ENCODE data around the gene NCOA7.
"Not testable (repeated sequence)": the region's sequence is repeated elsewhere in the genome, so short reads cannot be mapped to it uniquely, and the experiment has no call there.

NCOA7 gene

DNA sequence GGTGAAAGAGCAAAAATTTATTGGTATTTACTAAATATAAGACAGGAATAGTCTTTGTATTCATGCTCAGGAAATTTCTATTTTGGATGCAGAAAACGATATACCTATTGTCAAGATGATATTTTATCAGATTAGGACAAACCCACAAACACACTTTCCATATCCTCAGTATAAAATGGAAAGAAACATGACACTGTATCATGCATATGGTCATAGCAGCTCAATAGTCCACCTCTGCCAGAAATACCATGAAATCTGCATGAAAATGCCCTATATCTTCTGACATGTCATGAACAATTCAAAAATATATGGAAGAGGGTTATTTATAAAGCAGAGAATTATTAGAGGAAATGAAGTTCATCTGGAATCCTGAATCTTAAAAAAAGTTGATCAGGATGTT lies 154.1 kb downstream of the NCOA7 start:
- ATAC-seq (no peak), DNase-seq (no peak)
- no peak overlapping the region for H3K27ac Mint-ChIP-seq
- peaks cover 13% of the 10 kb centered on the region for H3K4me1 Mint-ChIP-seq
- H3K36me3 Mint-ChIP-seq (ENCODE audit: low read depth): no peaks in the 10 kb centered on the region
- H3K4me3 Mint-ChIP-seq: no peak overlapping the region
- H3K9me3 Mint-ChIP-seq: no peaks in the 10 kb centered on the region
- peaks cover 11% of the 10 kb centered on the region for H3K27me3 Mint-ChIP-seq

GRCh38 chr6:125945378-125946141 lies 154.8 kb downstream of the NCOA7 start:
- Mint-ChIP-seq H3K4me3 (no peak overlapping the region), H3K27ac (no peak overlapping the region), H3K9me3 (no peaks in the 10 kb centered on the region), H3K27me3 (peaks cover 8% of the 10 kb centered on the region), H3K36me3 (ENCODE audit: low read depth) (no peaks in the 10 kb centered on the region), H3K4me1 (peaks cover 13% of the 10 kb centered on the region)
- no peak for DNase-seq
- ATAC-seq: no peak

GRCh38 chr6:125947615-125948014 lies 156.9 kb downstream of the NCOA7 start:
- DNase-seq: no peak
- no peak overlapping the region for H3K4me3 Mint-ChIP-seq
- no peaks in the 10 kb centered on the region for H3K36me3 Mint-ChIP-seq (ENCODE audit: low read depth)
- peaks cover 13% of the 10 kb centered on the region for H3K4me1 Mint-ChIP-seq
- H3K27ac Mint-ChIP-seq: no peak overlapping the region
- ATAC-seq: no peak
- no peaks in the 10 kb centered on the region for H3K9me3 Mint-ChIP-seq
- peaks cover 10% of the 10 kb centered on the region for H3K27me3 Mint-ChIP-seq

GRCh38 chr6:125948455-125948854 lies 157.7 kb downstream of the NCOA7 start:
- DNase-seq (no peak), ATAC-seq (no peak)
- Mint-ChIP-seq H3K4me3 (no peak overlapping the region), H3K9me3 (no peaks in the 10 kb centered on the region), H3K27ac (no peak overlapping the region), H3K36me3 (ENCODE audit: low read depth) (no peaks in the 10 kb centered on the region), H3K27me3 (peaks cover 10% of the 10 kb centered on the region), H3K4me1 (peaks cover 13% of the 10 kb centered on the region)

DNA sequence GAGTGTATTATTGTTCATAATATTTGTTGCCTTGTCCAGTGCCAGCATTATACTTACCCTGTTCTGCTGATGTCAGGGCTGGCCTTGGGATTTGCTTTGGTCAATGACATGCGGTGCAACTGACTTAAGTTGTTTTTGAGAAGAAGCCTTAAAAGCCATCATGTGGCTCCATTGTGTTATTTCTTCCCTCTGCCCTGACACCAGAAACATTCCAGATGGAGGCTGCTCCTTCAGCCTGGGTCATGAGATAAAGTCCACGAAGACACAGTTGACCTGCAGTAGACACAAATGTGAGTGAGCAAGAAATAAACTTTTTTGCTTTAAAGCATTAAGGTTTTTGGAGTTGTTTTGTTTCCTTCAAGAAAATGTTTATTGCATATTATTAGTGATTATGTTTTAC lies 158.3 kb downstream of the NCOA7 start:
- no peaks in the 10 kb centered on the region for H3K9me3 Mint-ChIP-seq
- H3K27me3 Mint-ChIP-seq: peaks cover 10% of the 10 kb centered on the region
- no peak for ATAC-seq
- H3K4me3 Mint-ChIP-seq: no peak overlapping the region
- H3K4me1 Mint-ChIP-seq: peaks cover 7% of the 10 kb centered on the region
- no peaks in the 10 kb centered on the region for H3K36me3 Mint-ChIP-seq (ENCODE audit: low read depth)
- no peak for DNase-seq
- H3K27ac Mint-ChIP-seq: no peak overlapping the region

GRCh38 chr6:125950293-125950692 lies 159.5 kb downstream of the NCOA7 start:
- no peak overlapping the region for H3K4me3 Mint-ChIP-seq
- H3K9me3 Mint-ChIP-seq: no peaks in the 10 kb centered on the region
- peaks cover 9% of the 10 kb centered on the region for H3K4me1 Mint-ChIP-seq
- no peak overlapping the region for H3K27ac Mint-ChIP-seq
- peaks cover 10% of the 10 kb centered on the region for H3K27me3 Mint-ChIP-seq
- no peaks in the 10 kb centered on the region for H3K36me3 Mint-ChIP-seq (ENCODE audit: low read depth)
- no peak for DNase-seq
- no peak for ATAC-seq

DNA sequence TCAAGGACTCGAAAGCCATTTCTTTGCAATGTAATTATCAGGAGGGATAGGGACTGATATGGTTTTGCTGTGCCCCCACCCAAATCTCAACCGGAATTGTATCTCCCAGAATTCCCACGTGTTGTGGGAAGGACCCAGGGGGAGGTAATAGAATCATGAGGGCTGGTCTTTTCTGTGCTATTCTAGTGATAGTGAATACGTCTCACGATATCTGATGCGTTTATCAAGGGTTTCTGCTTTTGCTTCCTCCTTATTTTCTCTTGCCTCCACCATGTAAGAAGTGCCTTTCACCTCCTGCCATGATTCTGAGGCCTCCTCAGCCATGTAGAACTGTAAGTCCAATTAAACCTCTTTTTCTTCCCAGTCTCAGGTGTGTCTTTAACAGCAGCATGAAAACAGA lies 160.0 kb downstream of the NCOA7 start:
- not testable (repeated sequence) for H3K36me3 Mint-ChIP-seq (ENCODE audit: low read depth); DNase-seq; H3K4me3 Mint-ChIP-seq; H3K9me3 Mint-ChIP-seq; H3K27ac Mint-ChIP-seq; ATAC-seq; H3K4me1 Mint-ChIP-seq
- peaks cover 10% of the 10 kb centered on the region for H3K27me3 Mint-ChIP-seq

DNA sequence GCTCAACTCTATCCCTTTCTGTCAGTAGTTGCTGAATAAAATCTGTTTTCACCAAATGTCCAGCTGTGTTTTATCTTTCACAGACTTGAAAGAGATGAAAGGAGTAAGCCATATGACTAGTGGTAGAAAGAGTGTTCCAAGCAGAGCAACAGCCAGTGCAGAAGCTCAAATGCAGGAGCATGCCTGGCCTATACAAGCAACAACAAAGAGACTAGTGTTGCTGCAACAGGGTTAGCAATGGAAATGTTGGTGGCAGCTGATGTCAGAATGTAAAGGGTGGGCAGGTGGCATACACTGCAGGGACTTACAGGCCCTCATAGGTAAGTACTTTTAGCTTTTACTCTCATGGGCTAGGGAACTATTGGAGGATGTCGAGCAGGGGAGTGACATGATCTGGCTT lies 160.6 kb downstream of the NCOA7 start:
- DNase-seq (no peak), ATAC-seq (no peak)
- H3K4me1 Mint-ChIP-seq: peaks cover 9% of the 10 kb centered on the region
- H3K9me3 Mint-ChIP-seq: no peaks in the 10 kb centered on the region
- H3K4me3 Mint-ChIP-seq: no peak overlapping the region
- peaks cover 10% of the 10 kb centered on the region for H3K27me3 Mint-ChIP-seq
- no peaks in the 10 kb centered on the region for H3K36me3 Mint-ChIP-seq (ENCODE audit: low read depth)
- H3K27ac Mint-ChIP-seq: no peak overlapping the region

DNA sequence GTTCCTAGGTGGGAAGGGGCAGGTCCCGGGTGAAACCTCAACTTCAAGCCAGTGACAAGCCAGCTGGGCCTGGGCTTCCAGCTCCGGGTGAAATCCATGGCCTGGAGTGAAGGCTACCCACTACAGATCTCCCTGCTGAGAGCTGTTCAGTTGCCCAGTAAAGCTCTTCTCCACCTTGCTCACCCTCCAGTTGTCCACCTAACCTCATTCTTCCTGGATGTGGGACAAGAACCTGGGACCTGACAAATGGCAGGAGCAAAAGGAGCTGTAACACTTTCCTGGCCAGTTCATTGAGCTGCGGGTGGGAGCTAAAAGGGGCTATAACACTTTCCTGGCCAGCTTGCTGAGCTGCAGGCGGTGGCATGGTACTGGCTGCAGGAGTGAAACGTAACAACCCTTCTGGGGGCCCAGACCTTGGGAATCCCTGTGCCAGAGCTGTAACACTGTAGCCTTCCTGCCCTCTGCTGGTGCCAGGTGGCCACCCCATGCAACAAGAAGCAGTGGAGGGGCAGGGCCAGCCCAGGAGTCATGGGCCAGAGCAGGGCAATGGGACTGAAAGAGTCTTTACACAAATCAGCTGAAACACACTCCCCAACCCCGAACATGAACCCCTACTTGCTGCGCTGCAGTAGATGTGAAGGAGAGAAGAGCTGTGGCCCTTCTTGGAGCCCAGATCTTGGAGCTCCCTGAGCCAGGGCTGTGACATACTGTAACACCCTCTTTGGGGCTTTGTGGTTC lies 162.2 kb downstream of the NCOA7 start:
- no peak overlapping the region for H3K4me3 Mint-ChIP-seq
- DNase-seq (peak; percentile 34), ATAC-seq (peak; percentile 34)
- H3K27me3 Mint-ChIP-seq: peaks cover 10% of the 10 kb centered on the region
- no peak overlapping the region for H3K27ac Mint-ChIP-seq
- H3K4me1 Mint-ChIP-seq: peaks cover 8% of the 10 kb centered on the region
- no peaks in the 10 kb centered on the region for H3K36me3 Mint-ChIP-seq (ENCODE audit: low read depth)
- H3K9me3 Mint-ChIP-seq: no peaks in the 10 kb centered on the region

DNA sequence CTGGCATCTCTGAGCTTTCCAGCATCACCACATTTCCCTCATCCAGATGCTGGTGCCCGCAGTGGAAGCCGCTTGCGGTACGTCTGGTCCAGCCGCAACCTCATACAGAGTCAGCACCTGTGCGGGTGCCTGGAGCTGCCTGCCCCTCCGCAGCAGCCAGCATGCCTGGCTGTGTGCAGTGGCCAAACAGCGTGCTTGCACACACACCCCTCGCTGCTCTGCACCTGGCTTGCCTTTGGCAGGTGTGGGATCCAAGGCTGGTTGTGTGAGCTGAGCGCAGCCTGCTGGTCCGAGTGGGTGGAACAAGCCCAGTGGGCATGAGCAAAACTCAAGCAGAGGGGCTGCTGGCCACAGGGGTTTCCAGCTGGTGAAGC lies 162.7 kb downstream of the NCOA7 start:
- ATAC-seq: no peak
- peaks cover 10% of the 10 kb centered on the region for H3K27me3 Mint-ChIP-seq
- H3K4me3 Mint-ChIP-seq: no peak overlapping the region
- H3K9me3 Mint-ChIP-seq: no peaks in the 10 kb centered on the region
- DNase-seq: no peak
- H3K36me3 Mint-ChIP-seq (ENCODE audit: low read depth): no peaks in the 10 kb centered on the region
- peaks cover 8% of the 10 kb centered on the region for H3K4me1 Mint-ChIP-seq
- no peak overlapping the region for H3K27ac Mint-ChIP-seq

GRCh38 chr6:125954735-125955339 lies 164.1 kb downstream of the NCOA7 start:
- Mint-ChIP-seq H3K9me3 (no peaks in the 10 kb centered on the region), H3K27me3 (peaks cover 8% of the 10 kb centered on the region), H3K4me1 (peaks cover 8% of the 10 kb centered on the region), H3K27ac (no peak overlapping the region), H3K36me3 (ENCODE audit: low read depth) (no peaks in the 10 kb centered on the region), H3K4me3 (peak overlapping the region; percentile 1)
- no peak for ATAC-seq
- no peak for DNase-seq

DNA sequence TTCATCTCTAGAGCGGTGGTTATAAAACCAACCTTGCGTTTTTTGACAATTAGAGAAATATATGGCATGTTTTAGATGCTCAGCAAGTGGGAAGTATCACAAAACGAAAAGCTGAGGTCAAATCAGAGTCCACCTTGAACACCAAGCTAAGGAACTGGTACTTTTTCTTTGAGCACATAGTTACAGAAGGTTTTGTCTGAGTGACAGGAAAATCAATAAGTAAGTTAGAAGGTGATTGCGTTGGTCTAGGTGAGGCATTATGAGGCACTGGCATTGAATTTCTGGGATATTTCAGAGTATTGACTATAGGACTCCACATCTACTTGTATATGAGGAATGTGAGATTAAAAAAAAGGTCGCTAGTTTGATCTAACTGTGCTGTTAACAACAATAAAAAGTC lies 165.2 kb downstream of the NCOA7 start:
- H3K27ac Mint-ChIP-seq: no peak overlapping the region
- ATAC-seq: no peak
- peaks cover 10% of the 10 kb centered on the region for H3K4me1 Mint-ChIP-seq

DNA sequence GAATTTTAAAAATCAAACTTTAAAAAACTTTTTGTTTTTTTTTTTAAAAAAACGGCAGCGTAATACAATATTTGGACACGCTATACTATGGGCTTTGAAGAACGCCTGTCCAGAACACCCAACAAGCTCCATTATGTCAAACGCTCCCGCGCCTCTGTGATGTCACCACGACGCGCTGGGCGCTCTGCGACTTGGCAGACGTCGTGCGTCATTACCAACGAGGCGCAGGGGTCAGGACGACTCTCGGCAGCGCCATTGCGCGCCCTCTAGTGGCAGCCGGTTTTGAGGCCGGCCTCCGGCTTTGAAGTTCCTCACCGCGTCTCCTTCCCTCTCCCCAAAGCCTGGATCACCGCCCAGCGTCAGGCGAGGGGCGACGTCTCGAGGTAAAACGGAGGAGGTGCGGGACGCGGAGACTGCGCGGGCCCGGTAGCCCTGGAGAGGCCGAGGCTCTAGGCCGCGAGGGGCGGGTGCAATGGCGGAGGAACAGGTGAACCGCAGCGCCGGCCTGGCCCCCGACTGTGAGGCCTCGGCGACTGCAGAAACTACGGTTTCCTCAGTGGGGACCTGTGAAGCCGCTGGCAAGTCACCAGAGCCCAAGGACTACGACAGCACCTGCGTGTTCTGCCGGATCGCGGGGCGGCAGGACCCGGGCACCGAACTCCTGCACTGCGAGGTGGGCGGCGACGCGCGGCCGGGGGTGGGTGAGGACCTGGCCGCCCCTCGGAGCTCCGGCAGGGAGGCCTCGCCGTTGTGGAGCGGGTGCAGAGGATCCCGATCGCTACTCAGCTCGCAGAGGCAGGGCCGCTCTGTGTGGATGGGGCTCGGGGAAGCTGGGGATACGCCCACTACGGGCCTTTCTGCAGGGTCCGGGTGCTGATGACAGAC lies 166.0 kb downstream of the NCOA7 start, which contains the start of gene HINT3:
HINT3 (plus strand) TSS at position 265 of the 885 bp plus-strand sequence; CDS start at position 473, 208 bp downstream.
- DNase-seq: peak; percentile 100
- Mint-ChIP-seq H3K36me3 (ENCODE audit: low read depth) (no peaks in the 10 kb centered on the region), H3K9me3 (no peaks in the 10 kb centered on the region), H3K4me1 (peaks cover 10% of the 10 kb centered on the region), H3K27me3 (peaks cover 6% of the 10 kb centered on the region), H3K4me3 (no peak within 1 kb of the TSS), H3K27ac (no peak within 1 kb of the TSS)
- peak; percentile 92 for ATAC-seq

More for the DNA sequence above, 165.2 kb downstream of the NCOA7 start:
- Mint-ChIP-seq H3K4me3 (no peak overlapping the region), H3K9me3 (no peaks in the 10 kb centered on the region), H3K36me3 (ENCODE audit: low read depth) (no peaks in the 10 kb centered on the region), H3K27me3 (peaks cover 8% of the 10 kb centered on the region)
- no peak for DNase-seq

DNA sequence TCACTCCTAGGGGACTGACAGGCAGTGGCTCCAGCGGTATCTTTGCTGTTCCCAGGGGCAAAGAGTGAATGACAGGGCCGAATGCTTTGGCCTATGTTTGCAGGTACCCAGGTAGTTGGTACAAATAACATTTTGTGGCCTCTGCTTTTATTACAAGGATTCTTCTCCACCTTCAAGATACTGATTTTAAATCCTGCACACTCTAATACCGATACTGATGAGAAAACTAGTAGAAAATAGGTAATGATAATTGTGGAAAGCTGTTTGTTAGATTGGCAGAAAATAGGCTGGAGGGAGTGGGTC lies 166.6 kb downstream of the NCOA7 start:
- H3K27ac Mint-ChIP-seq: no peak overlapping the region
- ATAC-seq (no peak), DNase-seq (no peak)
- no peak overlapping the region for H3K4me3 Mint-ChIP-seq
- H3K27me3 Mint-ChIP-seq: peaks cover 1% of the 10 kb centered on the region
- H3K4me1 Mint-ChIP-seq: peaks cover 10% of the 10 kb centered on the region
- H3K36me3 Mint-ChIP-seq (ENCODE audit: low read depth): no peaks in the 10 kb centered on the region
- no peaks in the 10 kb centered on the region for H3K9me3 Mint-ChIP-seq
